HG03575 (cell line): Measurements from ENCODE around the gene EPHX1.
"Not testable (repeated sequence)": the region's sequence is repeated elsewhere in the genome, so short reads cannot be mapped to it uniquely, and the experiment has no call there.

Experiments
- ATAC-seq: cut with Tn5 transposase; IDR thresholded peaks from one replicate; pipeline ENCODE4 v1.9.1; 2021; ENCODE audit not compliant: unreplicated experiment, insufficient number of reproducible peaks, low FRiP score; ENCODE audit errors: extremely low read depth

EPHX1 gene

DNA sequence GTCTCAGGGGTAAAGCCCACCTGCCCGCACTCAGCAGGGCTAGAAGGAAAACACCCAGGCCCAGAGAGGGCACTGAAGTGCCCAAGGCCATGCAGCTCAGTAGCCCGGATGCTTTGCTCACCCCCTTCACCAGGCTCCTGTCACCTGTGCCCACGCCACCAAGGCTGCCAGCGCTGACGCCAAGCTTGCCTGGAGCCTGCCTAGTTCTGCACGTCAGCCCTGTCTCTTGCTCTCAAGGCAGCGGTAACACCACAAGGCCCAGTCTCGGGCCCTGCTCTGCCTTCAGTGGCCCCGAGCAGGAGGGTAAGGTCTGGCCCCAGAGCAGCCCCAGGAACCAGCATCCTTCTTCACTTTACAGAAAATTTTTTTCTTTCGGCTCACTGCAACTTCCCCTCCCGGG is 64.5 kb downstream of the EPHX1 start:
- ATAC-seq: no peak

- ATAC-seq: no peak
These were observed 65.3 kb downstream of the EPHX1 start for GRCh38 chr1:225875044-225875815.

DNA sequence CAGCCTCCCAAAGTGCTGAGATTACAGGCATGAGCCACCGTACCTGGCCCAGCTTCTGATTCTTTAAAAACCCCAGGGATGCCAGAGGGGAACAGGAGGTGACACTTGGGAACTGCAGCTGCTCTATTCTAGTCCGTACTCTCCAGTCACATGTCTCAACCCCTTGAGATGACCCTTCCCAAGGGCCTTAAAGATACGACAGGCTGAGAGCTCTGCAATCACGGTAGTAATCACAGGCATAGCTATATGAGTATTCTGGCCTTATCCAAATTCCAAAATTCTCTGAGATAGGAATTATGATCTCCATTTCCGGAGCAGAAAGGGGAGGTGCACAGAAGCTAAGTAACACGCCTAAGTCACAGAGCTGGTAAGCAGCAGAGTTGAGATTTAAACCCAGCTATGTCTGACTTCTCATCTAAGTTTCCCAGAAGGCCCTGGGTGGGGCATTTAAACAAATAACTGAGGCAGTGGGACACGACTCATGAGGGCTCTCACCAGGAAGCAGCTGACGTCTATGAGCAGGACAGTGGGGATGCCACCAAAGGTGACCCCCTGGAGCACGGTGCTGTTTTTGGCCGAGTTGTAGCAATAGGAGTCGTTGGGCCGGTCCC is 67.1 kb downstream of the EPHX1 start:
- no peak for ATAC-seq

- ATAC-seq: no peak
These were observed 67.7 kb downstream of the EPHX1 start for GRCh38 chr1:225877580-225877979.

DNA sequence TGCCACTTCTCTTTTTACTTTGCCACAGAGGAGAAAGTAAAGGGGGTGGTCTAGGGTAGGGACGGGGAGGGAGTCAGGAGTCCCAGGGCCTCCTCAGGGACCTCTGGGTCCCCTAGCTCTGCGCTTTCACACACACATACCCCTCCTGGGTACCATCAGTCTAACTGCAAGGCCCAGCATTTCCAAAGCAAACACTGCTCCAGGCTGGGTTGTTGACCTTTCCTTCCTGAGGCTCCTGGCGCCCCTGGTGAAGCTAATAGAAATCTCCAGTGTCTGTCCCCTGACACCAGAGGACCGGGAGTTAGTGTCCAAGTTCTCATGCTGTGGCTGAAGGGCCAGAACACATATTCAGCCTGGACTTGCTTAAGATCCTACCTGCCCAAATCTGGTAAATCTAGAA is 68.4 kb downstream of the EPHX1 start:
- ATAC-seq: no peak

GRCh38 chr1:225879521-225880221 is 69.7 kb downstream of the EPHX1 start:
- ATAC-seq: no peak

GRCh38 chr1:225880222-225880588 is 70.3 kb downstream of the EPHX1 start:
- no peak for ATAC-seq

GRCh38 chr1:225880636-225881035 is 70.7 kb downstream of the EPHX1 start:
- ATAC-seq: no peak

GRCh38 chr1:225881081-225881958 is 71.4 kb downstream of the EPHX1 start:
- ATAC-seq: no peak

- peak; percentile 46 for ATAC-seq
These were observed 72.2 kb downstream of the EPHX1 start, which contains the start of gene TMEM63A for GRCh38 chr1:225881959-225882693. Gene TMEM63A, minus strand, starts transcription at chr1:225882380. Its CDS starts 4,800 bp downstream, at chr1:225877580.

GRCh38 chr1:225882694-225883615 is 73.0 kb downstream of the EPHX1 start:
- ATAC-seq: peak; percentile 13

DNA sequence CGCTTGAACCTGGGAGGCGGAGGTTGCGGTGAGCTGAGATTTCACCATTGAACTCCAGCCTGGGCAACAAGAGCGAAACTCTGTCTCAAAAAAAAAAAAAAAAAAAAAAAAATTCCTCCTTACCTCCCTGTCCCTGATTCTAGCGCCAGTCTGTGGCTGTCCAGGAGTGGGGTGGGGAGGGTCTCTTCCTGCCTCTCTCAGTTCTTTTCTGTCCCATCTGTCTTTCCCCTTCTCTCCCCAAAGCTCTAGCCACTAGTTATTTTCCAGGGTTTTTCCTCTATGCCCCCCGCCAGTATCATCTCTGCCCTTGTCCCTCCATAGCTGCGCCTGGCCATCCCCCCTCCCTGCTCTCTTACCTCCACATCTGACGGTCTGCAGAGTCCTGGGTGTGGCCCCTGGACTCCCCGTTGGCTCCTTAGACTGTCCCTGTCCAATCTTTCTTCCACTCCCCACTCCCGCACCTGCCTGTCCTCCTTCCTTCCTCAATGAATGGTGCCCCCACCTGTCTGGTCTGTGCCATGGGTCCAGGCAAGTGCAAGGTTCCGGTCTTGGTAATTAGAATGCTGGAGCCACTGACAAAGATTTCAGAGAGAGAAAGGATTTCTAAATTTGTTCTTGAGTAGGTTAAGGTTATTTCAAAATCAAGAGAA is 73.8 kb downstream of the EPHX1 start:
- no peak for ATAC-seq

GRCh38 chr1:225885336-225885735 is 75.4 kb downstream of the EPHX1 start:
- ATAC-seq: no peak

- no peak for ATAC-seq
These were observed 76.5 kb downstream of the EPHX1 start for GRCh38 chr1:225886159-225887029.

GRCh38 chr1:225887030-225887314 is 77.0 kb downstream of the EPHX1 start:
- no peak for ATAC-seq

- not testable (repeated sequence) for ATAC-seq
These were observed 77.8 kb downstream of the EPHX1 start for GRCh38 chr1:225887554-225888288.
